GM23338 (cell line): ENCODE measurements around the gene FER. TPM values are rescaled to one million over a fixed set of nuclear protein-coding genes. Genes with fewer than 3 reads are reported as not detected.

Experiments
- ATAC-seq: fragments of 200-7000 bp; cut with Tn5 transposase; 3 replicates; pipeline ENCODE4 v1.9.1; 2020
- DNase-seq: peaks from one replicate; pipeline ENCODE4 v3.0.0-alpha.2; 2015; ENCODE audit warnings: low spot score
- H2AFZ ChIP-seq: fragments of 200-600 bp; sonication (generic); 2 replicates; pipeline ENCODE4 v1.8.0; 2016; ENCODE audit warnings: antibody characterized with exemption, mild to moderate bottlenecking, moderate library complexity
- H3F3A ChIP-seq: fragments of 200-600 bp; sonication (generic); replicated peaks from 2 replicates; pipeline ENCODE4 v1.8.0; 2017; ENCODE audit warnings: antibody characterized with exemption, mixed run types, low read depth
- H3K27ac ChIP-seq: fragments of 200-600 bp; sonication (generic); 2 replicates; pipeline ENCODE4 v1.6.1; 2016; ENCODE audit warnings: low read depth
- H3K27me3 ChIP-seq: fragments of 200-600 bp; sonication (generic); 2 replicates; pipeline ENCODE4 v1.8.0; 2016; ENCODE audit warnings: mild to moderate bottlenecking, mixed run types, moderate library complexity; ENCODE audit not compliant: insufficient read depth
- H3K36me3 ChIP-seq: fragments of 200-600 bp; sonication (generic); 2 replicates; pipeline ENCODE4 v1.8.0; 2016; ENCODE audit warnings: mild to moderate bottlenecking; ENCODE audit not compliant: insufficient read depth
- H3K4me1 ChIP-seq: fragments of 200-600 bp; sonication (generic); 2 replicates; pipeline ENCODE4 v1.8.0; 2016; ENCODE audit warnings: mild to moderate bottlenecking, moderate library complexity; ENCODE audit not compliant: insufficient read depth
- H3K4me2 ChIP-seq: fragments of 200-600 bp; sonication (generic); 2 replicates; pipeline ENCODE4 v1.7.1; 2017; ENCODE audit warnings: mixed run types
- H3K4me3 ChIP-seq: fragments of 200-600 bp; sonication (generic); 2 replicates; pipeline ENCODE4 v1.6.1; 2016; ENCODE audit warnings: mixed run types
- H3K79me2 ChIP-seq: fragments of 200-600 bp; sonication (generic); replicated peaks from 2 replicates; pipeline ENCODE4 v1.8.0; 2017; ENCODE audit warnings: mild to moderate bottlenecking; ENCODE audit not compliant: insufficient read depth
- H3K9me2 ChIP-seq: fragments of 200-600 bp; sonication (generic); 2 replicates; pipeline ENCODE4 v1.8.0; 2017; ENCODE audit not compliant: insufficient read depth
- H4K20me1 ChIP-seq: fragments of 200-600 bp; sonication (generic); replicated peaks from 2 replicates; pipeline ENCODE4 v1.8.0; 2017; ENCODE audit warnings: mild to moderate bottlenecking; ENCODE audit not compliant: insufficient read depth
- H3K27ac Mint-ChIP-seq: 2 replicates; pipeline ENCODE4 v1.8.0; 2020; ENCODE audit warnings: inconsistent platforms, mild to moderate bottlenecking, moderate library complexity, mixed read lengths
- H3K27me3 Mint-ChIP-seq: 3 replicates; pipeline ENCODE4 v1.8.0; 2022; ENCODE audit warnings: low read depth, mild to moderate bottlenecking, moderate library complexity, mixed read lengths, inconsistent platforms; ENCODE audit not compliant: insufficient read depth, poor library complexity
- H3K36me3 Mint-ChIP-seq: 3 replicates; pipeline ENCODE4 v1.8.0; 2021; ENCODE audit warnings: low read depth, mild to moderate bottlenecking, inconsistent platforms, moderate library complexity, mixed read lengths
- H3K4me1 Mint-ChIP-seq: 3 replicates; pipeline ENCODE4 v1.8.0; 2020; ENCODE audit warnings: mild to moderate bottlenecking, inconsistent platforms, mixed read lengths
- H3K4me3 Mint-ChIP-seq: 3 replicates; pipeline ENCODE4 v1.8.0; 2021; ENCODE audit warnings: moderate library complexity, mild to moderate bottlenecking, inconsistent platforms, mixed read lengths
- H3K9me3 Mint-ChIP-seq: 3 replicates; pipeline ENCODE4 v1.8.0; 2020; ENCODE audit warnings: moderate library complexity, mild to moderate bottlenecking, inconsistent platforms, mixed read lengths
- EZH2 ChIP-seq: fragments of 200-600 bp; sonication (generic); IDR thresholded peaks from one replicate; pipeline ENCODE4 v1.8.0; 2017; ENCODE audit warnings: antibody characterized with exemption, mild to moderate bottlenecking, low read depth; ENCODE audit not compliant: unreplicated experiment
- JUNB ChIP-seq: IDR thresholded peaks from one replicate; pipeline ENCODE4 v1.6.1; 2016; ENCODE audit warnings: antibody characterized with exemption; ENCODE audit not compliant: unreplicated experiment
- POLR2AphosphoS5 ChIP-seq: IDR thresholded peaks from 2 replicates; pipeline ENCODE4 v1.6.1; 2016; ENCODE audit warnings: antibody characterized with exemption, low read depth
- ZNF114 ChIP-seq: fragments of 250-450 bp; sonication (Bioruptor Pico); IDR thresholded peaks from 2 replicates; pipeline ENCODE4 v1.5.0; 2020; ENCODE audit warnings: mild to moderate bottlenecking, moderate library complexity
- ZNF331 ChIP-seq: fragments of 250-450 bp; sonication (Bioruptor Pico); IDR thresholded peaks from 2 replicates; pipeline ENCODE4 v1.5.0; 2020; ENCODE audit warnings: low read depth, mild to moderate bottlenecking, moderate library complexity
- polyA plus RNA-seq: library from polyadenylated mRNA; unstranded; fragments of >200 nt; fragmentation: Nextera tagmentation; extraction: Ambion mirVana; gene quantifications from 2 replicates; pipeline ENCODE4 v1.2.1, GENCODE V29; 2016
- total RNA-seq: library from RNA; depleted of rRNA; stranded (reverse); fragments of >200 nt; shearing (Covaris generic); gene quantifications from 2 replicates; pipeline ENCODE4 v1.2.3, GENCODE V29; 2014
- TF ChIP-seq, protein P1 (sequence below): fragments of 250-450 bp; sonication (Bioruptor Pico); IDR thresholded peaks from 2 replicates; pipeline ENCODE4 v1.5.0; 2020; ENCODE audit warnings: mild to moderate bottlenecking, moderate library complexity
- TF ChIP-seq, protein P2 (sequence below): IDR thresholded peaks from one replicate; pipeline ENCODE4 v1.6.1; 2018; ENCODE audit warnings: antibody characterized with exemption; ENCODE audit not compliant: unreplicated experiment
- TF ChIP-seq, protein P3 (sequence below), 2 experiments: fragments of 200-600 bp in 1 of 2; sonication (generic) in 1 of 2; conservative IDR thresholded peaks; 2 replicates each; pipeline versions ENCODE4 v1.5.1 to v1.6.1; 2016 to 2017; ENCODE audit warnings: antibody characterized with exemption in 2 of 2, low read depth in 2 of 2, mild to moderate bottlenecking in 2 of 2, moderate library complexity in 1 of 2

Gene FER
- total and polyA plus RNA-seq, 2 experiments from 2014 or later: 17.4 to 34.8 TPM

DNA sequence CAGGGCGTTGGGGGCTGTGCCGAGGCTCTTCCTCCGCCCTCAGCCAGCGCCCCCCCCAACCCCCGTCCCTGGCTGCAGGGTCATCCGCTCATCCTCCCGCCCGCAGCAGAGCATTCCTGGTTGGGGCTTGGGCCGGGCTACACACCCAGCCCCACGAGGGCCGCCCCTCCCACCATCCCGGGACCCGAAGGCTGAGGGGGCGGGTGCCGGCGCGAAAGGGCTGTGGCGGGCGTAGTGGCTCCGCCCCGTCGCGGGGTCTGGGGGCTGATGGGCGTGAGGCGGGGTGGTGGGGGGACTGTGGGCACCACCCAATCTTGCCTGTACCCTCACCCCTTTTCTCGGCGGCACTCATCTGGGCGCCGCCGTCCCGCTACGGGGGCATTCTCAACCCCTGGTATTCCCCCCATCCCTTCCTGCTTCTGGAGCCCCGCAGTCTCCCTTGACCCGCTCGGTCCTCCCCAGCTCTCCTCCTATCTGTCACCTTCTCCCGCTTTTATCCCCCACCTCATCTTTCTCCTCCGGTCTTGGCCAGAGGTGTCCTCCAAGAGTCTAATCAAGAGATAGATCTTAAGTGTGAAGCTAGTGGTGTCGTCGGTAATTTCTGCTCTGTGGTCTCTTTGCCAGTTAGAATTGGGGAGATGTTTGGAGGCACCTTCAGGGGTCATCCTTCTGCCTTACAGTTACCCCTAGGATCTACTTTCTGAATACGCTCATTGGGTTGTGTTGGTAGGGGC lies 1.6 kb downstream of the FER start (continued):
- TF ChIP-seq, protein P1, sequence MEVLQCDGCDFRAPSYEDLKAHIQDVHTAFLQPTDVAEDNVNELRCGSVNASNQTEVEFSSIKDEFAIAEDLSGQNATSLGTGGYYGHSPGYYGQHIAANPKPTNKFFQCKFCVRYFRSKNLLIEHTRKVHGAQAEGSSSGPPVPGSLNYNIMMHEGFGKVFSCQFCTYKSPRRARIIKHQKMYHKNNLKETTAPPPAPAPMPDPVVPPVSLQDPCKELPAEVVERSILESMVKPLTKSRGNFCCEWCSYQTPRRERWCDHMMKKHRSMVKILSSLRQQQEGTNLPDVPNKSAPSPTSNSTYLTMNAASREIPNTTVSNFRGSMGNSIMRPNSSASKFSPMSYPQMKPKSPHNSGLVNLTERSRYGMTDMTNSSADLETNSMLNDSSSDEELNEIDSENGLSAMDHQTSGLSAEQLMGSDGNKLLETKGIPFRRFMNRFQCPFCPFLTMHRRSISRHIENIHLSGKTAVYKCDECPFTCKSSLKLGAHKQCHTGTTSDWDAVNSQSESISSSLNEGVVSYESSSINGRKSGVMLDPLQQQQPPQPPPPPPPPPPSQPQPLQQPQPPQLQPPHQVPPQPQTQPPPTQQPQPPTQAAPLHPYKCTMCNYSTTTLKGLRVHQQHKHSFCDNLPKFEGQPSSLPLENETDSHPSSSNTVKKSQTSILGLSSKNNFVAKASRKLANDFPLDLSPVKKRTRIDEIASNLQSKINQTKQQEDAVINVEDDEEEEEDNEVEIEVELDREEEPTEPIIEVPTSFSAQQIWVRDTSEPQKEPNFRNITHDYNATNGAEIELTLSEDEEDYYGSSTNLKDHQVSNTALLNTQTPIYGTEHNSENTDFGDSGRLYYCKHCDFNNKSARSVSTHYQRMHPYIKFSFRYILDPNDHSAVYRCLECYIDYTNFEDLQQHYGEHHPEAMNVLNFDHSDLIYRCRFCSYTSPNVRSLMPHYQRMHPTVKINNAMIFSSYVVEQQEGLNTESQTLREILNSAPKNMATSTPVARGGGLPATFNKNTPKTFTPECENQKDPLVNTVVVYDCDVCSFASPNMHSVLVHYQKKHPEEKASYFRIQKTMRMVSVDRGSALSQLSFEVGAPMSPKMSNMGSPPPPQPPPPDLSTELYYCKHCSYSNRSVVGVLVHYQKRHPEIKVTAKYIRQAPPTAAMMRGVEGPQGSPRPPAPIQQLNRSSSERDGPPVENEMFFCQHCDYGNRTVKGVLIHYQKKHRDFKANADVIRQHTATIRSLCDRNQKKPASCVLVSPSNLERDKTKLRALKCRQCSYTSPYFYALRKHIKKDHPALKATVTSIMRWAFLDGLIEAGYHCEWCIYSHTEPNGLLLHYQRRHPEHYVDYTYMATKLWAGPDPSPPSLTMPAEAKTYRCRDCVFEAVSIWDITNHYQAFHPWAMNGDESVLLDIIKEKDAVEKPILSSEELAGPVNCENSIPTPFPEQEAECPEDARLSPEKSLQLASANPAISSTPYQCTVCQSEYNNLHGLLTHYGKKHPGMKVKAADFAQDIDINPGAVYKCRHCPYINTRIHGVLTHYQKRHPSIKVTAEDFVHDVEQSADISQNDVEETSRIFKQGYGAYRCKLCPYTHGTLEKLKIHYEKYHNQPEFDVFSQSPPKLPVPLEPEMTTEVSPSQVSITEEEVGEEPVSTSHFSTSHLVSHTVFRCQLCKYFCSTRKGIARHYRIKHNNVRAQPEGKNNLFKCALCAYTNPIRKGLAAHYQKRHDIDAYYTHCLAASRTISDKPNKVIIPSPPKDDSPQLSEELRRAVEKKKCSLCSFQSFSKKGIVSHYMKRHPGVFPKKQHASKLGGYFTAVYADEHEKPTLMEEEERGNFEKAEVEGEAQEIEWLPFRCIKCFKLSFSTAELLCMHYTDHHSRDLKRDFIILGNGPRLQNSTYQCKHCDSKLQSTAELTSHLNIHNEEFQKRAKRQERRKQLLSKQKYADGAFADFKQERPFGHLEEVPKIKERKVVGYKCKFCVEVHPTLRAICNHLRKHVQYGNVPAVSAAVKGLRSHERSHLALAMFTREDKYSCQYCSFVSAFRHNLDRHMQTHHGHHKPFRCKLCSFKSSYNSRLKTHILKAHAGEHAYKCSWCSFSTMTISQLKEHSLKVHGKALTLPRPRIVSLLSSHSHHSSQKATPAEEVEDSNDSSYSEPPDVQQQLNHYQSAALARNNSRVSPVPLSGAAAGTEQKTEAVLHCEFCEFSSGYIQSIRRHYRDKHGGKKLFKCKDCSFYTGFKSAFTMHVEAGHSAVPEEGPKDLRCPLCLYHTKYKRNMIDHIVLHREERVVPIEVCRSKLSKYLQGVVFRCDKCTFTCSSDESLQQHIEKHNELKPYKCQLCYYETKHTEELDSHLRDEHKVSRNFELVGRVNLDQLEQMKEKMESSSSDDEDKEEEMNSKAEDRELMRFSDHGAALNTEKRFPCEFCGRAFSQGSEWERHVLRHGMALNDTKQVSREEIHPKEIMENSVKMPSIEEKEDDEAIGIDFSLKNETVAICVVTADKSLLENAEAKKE: peak; percentile 95
- TF ChIP-seq POLR2AphosphoS5: 0 out of 2 replicates have a peak, but pooled peaks have one; percentile 0
- TF ChIP-seq ZNF114 (CRISPR knock-in tag): peak; percentile 85; the same call in 1 of the 2 replicates

DNA sequence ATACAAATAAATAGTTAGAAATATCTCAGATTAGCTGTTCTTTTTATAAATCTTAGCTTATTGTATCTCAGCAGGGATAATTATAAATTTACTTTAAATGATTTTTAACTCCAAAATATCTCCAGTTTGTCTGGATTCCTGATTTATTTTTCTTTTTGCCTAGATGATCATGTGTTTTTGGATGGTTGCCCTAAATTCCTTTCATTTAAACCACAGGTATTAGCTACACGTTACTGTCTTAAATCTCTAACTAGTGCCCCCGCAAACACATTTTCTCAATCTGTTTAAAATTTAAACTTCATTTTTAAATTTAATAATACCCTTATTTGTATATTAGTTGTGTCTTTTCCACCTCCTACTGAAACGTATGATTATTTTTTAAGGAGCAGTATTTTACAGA lies 5.6 kb downstream of the FER start:
- no peak for TF ChIP-seq POLR2AphosphoS5
- TF ChIP-seq ZNF114 (CRISPR knock-in tag): no peak
- TF ChIP-seq, protein P2, sequence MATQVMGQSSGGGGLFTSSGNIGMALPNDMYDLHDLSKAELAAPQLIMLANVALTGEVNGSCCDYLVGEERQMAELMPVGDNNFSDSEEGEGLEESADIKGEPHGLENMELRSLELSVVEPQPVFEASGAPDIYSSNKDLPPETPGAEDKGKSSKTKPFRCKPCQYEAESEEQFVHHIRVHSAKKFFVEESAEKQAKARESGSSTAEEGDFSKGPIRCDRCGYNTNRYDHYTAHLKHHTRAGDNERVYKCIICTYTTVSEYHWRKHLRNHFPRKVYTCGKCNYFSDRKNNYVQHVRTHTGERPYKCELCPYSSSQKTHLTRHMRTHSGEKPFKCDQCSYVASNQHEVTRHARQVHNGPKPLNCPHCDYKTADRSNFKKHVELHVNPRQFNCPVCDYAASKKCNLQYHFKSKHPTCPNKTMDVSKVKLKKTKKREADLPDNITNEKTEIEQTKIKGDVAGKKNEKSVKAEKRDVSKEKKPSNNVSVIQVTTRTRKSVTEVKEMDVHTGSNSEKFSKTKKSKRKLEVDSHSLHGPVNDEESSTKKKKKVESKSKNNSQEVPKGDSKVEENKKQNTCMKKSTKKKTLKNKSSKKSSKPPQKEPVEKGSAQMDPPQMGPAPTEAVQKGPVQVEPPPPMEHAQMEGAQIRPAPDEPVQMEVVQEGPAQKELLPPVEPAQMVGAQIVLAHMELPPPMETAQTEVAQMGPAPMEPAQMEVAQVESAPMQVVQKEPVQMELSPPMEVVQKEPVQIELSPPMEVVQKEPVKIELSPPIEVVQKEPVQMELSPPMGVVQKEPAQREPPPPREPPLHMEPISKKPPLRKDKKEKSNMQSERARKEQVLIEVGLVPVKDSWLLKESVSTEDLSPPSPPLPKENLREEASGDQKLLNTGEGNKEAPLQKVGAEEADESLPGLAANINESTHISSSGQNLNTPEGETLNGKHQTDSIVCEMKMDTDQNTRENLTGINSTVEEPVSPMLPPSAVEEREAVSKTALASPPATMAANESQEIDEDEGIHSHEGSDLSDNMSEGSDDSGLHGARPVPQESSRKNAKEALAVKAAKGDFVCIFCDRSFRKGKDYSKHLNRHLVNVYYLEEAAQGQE: no peak
- TF ChIP-seq EZH2: no peak
- TF ChIP-seq, protein P3, sequence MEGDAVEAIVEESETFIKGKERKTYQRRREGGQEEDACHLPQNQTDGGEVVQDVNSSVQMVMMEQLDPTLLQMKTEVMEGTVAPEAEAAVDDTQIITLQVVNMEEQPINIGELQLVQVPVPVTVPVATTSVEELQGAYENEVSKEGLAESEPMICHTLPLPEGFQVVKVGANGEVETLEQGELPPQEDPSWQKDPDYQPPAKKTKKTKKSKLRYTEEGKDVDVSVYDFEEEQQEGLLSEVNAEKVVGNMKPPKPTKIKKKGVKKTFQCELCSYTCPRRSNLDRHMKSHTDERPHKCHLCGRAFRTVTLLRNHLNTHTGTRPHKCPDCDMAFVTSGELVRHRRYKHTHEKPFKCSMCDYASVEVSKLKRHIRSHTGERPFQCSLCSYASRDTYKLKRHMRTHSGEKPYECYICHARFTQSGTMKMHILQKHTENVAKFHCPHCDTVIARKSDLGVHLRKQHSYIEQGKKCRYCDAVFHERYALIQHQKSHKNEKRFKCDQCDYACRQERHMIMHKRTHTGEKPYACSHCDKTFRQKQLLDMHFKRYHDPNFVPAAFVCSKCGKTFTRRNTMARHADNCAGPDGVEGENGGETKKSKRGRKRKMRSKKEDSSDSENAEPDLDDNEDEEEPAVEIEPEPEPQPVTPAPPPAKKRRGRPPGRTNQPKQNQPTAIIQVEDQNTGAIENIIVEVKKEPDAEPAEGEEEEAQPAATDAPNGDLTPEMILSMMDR (conservative IDR thresholded peaks at IDR 0.05; ENCODE audit: low read depth in 2 of 2): no peak
- TF ChIP-seq ZNF331 (CRISPR knock-in tag): no peak
- TF ChIP-seq JUNB: no peak
- Mint-ChIP-seq H3K4me3 (no peak overlapping the region), H3K36me3 (no peaks in the 10 kb centered on the region), H3K27ac (no peak overlapping the region), H3K9me3 (no peaks in the 10 kb centered on the region), H3K27me3 (peaks cover 4% of the 10 kb centered on the region), H3K4me1 (peaks cover 2% of the 10 kb centered on the region; the same call in 1 of the 3 replicates)
- H3K4me2 ChIP-seq: no peak overlapping the region
- H3K27me3 ChIP-seq: no peaks in the 10 kb centered on the region
- no peak overlapping the region for H2AFZ ChIP-seq
- no peaks in the 10 kb centered on the region for H3K9me2 ChIP-seq
- H4K20me1 ChIP-seq: no peaks in the 10 kb centered on the region
- H3F3A ChIP-seq: no peaks in the 10 kb centered on the region; the same call in 1 of the 2 replicates
- no peak overlapping the region for H3K4me3 ChIP-seq
- H3K79me2 ChIP-seq: peaks cover 56% of the 10 kb centered on the region
- peaks cover 7% of the 10 kb centered on the region; the same call in 1 of the 2 replicates for H3K4me1 ChIP-seq
- ATAC-seq: no peak
- DNase-seq: no peak
- H3K36me3 ChIP-seq: no peaks in the 10 kb centered on the region
- H3K27ac ChIP-seq: no peak overlapping the region
